Measurements from ENCODE around the gene TMCO2.
A peak's percentile ranks its signal among the peaks of the same experiment; 100 is the strongest.

TMCO2 gene

GRCh38 chr1:40257313-40257687, 9.6 kb downstream of the TMCO2 start:
- no peak for DNase-seq (ENCODE audit: extremely low read depth in 1 of 2, low read depth in 1 of 2)

GRCh38 chr1:40257688-40258444, 10.1 kb downstream of the TMCO2 start, which contains the start of gene ZMPSTE24:
Gene ZMPSTE24, plus strand, starts transcription at chr1:40258236. Its CDS starts 36 bp downstream, at chr1:40258272.
- peak; percentile 90 to 92 for DNase-seq (ENCODE audit: extremely low read depth in 1 of 2, low read depth in 1 of 2)

- DNase-seq (ENCODE audit: extremely low read depth in 1 of 2, low read depth in 1 of 2): no peak
Observed at GRCh38 chr1:40258445-40258769, 10.7 kb downstream of the TMCO2 start.

GRCh38 chr1:40264354-40264781, 16.6 kb downstream of the TMCO2 start:
- no peak for DNase-seq (ENCODE audit: extremely low read depth in 1 of 2, low read depth in 1 of 2)

GRCh38 chr1:40265298-40265697, 17.6 kb downstream of the TMCO2 start:
- no peak for DNase-seq (ENCODE audit: extremely low read depth in 1 of 2, low read depth in 1 of 2)

- no peak for DNase-seq (ENCODE audit: extremely low read depth in 1 of 2, low read depth in 1 of 2)
Observed at GRCh38 chr1:40265919-40266318, 18.2 kb downstream of the TMCO2 start.

GRCh38 chr1:40266786-40267535, 19.2 kb downstream of the TMCO2 start:
- no peak for DNase-seq (ENCODE audit: extremely low read depth in 1 of 2, low read depth in 1 of 2)

- DNase-seq (ENCODE audit: extremely low read depth in 1 of 2, low read depth in 1 of 2): no peak
Observed at GRCh38 chr1:40267767-40268187, 20.0 kb downstream of the TMCO2 start.

- DNase-seq (ENCODE audit: extremely low read depth in 1 of 2, low read depth in 1 of 2): no peak
Observed at GRCh38 chr1:40268211-40268610, 20.5 kb downstream of the TMCO2 start.

GRCh38 chr1:40270152-40270834, 22.6 kb downstream of the TMCO2 start:
- DNase-seq (ENCODE audit: extremely low read depth in 1 of 2, low read depth in 1 of 2): no peak

GRCh38 chr1:40272653-40273213, 25.0 kb downstream of the TMCO2 start:
- DNase-seq (ENCODE audit: extremely low read depth in 1 of 2, low read depth in 1 of 2): no peak

- DNase-seq (ENCODE audit: extremely low read depth in 1 of 2, low read depth in 1 of 2): no peak
Observed at GRCh38 chr1:40273547-40274166, 25.9 kb downstream of the TMCO2 start.

- DNase-seq (ENCODE audit: extremely low read depth in 1 of 2, low read depth in 1 of 2): no peak
Observed at GRCh38 chr1:40274331-40274730, 26.6 kb downstream of the TMCO2 start.

GRCh38 chr1:40276122-40276521, 28.4 kb downstream of the TMCO2 start:
- no peak for DNase-seq (ENCODE audit: extremely low read depth in 1 of 2, low read depth in 1 of 2)

GRCh38 chr1:40281853-40282252, 34.1 kb downstream of the TMCO2 start:
- DNase-seq (ENCODE audit: extremely low read depth in 1 of 2, low read depth in 1 of 2): no peak

- DNase-seq (ENCODE audit: extremely low read depth in 1 of 2, low read depth in 1 of 2): no peak
Observed at GRCh38 chr1:40291293-40291692, 43.6 kb downstream of the TMCO2 start.

- DNase-seq (ENCODE audit: extremely low read depth in 1 of 2, low read depth in 1 of 2): no peak
Observed at GRCh38 chr1:40299366-40300248, 51.9 kb downstream of the TMCO2 start.

- DNase-seq (ENCODE audit: extremely low read depth in 1 of 2, low read depth in 1 of 2): no peak
Observed at GRCh38 chr1:40300249-40300567, 52.5 kb downstream of the TMCO2 start.

GRCh38 chr1:40300651-40301050, 52.9 kb downstream of the TMCO2 start:
- no peak for DNase-seq (ENCODE audit: extremely low read depth in 1 of 2, low read depth in 1 of 2)

GRCh38 chr1:40301066-40301465, 53.3 kb downstream of the TMCO2 start:
- DNase-seq (ENCODE audit: extremely low read depth in 1 of 2, low read depth in 1 of 2): no peak

All from activated CD8-positive, alpha-beta memory T cell treated with anti-CD3 and anti-CD28 coated beads for 1 hour (primary cell).